Loucy (cell line): ENCODE measurements around the gene SLC1A4.

ENCODE experiments used
- EZH2phosphoT487 ChIP-seq: fragments of 200-600 bp; IDR thresholded peaks from 2 replicates; pipeline ENCODE4 v1.6.1; 2018; ENCODE audit warnings: antibody characterized with exemption, mild to moderate bottlenecking, moderate library complexity, borderline replicate concordance
- TF ChIP-seq, protein P1 (sequence below): fragments of 200-600 bp; sonication (generic); conservative IDR thresholded peaks from 2 replicates; pipeline ENCODE4 v1.5.1; 2014; ENCODE audit warnings: mild to moderate bottlenecking, antibody characterized with exemption, low read length

DNA sequence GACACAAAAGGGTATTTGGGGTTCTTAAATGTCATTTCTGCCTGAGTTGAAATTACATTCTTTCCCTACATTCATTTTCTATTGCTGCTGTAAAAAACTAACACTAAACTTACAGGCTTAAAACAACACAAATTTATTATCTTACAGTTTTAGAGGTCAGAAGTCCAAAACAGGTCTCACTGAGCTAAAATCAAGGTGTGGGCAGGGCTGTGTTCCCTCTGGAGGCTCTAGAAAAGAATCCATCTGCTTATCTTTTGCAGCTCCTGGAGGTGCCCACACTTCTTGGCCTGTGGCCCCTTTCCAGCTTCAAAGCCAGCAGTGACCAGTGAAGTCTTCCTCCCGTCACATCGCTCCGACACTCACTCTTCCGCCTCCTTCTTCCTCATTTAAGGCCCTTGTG is 23.2 kb upstream of the SLC1A4 start:
- TF ChIP-seq, protein P1, sequence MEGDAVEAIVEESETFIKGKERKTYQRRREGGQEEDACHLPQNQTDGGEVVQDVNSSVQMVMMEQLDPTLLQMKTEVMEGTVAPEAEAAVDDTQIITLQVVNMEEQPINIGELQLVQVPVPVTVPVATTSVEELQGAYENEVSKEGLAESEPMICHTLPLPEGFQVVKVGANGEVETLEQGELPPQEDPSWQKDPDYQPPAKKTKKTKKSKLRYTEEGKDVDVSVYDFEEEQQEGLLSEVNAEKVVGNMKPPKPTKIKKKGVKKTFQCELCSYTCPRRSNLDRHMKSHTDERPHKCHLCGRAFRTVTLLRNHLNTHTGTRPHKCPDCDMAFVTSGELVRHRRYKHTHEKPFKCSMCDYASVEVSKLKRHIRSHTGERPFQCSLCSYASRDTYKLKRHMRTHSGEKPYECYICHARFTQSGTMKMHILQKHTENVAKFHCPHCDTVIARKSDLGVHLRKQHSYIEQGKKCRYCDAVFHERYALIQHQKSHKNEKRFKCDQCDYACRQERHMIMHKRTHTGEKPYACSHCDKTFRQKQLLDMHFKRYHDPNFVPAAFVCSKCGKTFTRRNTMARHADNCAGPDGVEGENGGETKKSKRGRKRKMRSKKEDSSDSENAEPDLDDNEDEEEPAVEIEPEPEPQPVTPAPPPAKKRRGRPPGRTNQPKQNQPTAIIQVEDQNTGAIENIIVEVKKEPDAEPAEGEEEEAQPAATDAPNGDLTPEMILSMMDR = no peak
- TF ChIP-seq EZH2phosphoT487 = no peak
